CD8-positive, alpha-beta memory T cell (primary cell): Measurements from ENCODE around the gene AIG1. TPM values are rescaled to one million over a fixed set of nuclear protein-coding genes. Genes with fewer than 3 reads are reported as not detected.
"Not testable (repeated sequence)": the region's sequence is repeated elsewhere in the genome, so short reads cannot be mapped to it uniquely, and the experiment has no call there.

ENCODE experiments used
- CTCF ChIA-PET: fragments of 350-600 bp; sonication (Branson Sonifier 250); formaldehyde crosslinking; loops from one replicate; lab custom pipeline; 2021; ENCODE audit warnings: antibody characterized with exemption; lab: Charles Lee
- POLR2A ChIA-PET: fragments of 350-600 bp; sonication (Branson Sonifier 250); formaldehyde crosslinking; loops from one replicate; lab custom pipeline; 2021; ENCODE audit warnings: antibody characterized with exemption; lab: Charles Lee
- DNase-seq, 5 donors: peaks; one replicate each; pipeline versions ENCODE4 v3.0.0 to v3.0.0-alpha.2; 2020 to 2022; ENCODE audit warnings: mixed read lengths in 1 of 5
- H3K27ac ChIP-seq: one replicate; pipeline ENCODE4 v1.7.0; 2013; ENCODE audit warnings: low read depth, mild to moderate bottlenecking, low read length, moderate library complexity
- H3K27me3 ChIP-seq: 2 replicates; pipeline ENCODE4 v1.7.0; 2013; ENCODE audit warnings: low read length, mild to moderate bottlenecking; ENCODE audit not compliant: insufficient read depth, poor library complexity, severe bottlenecking
- H3K36me3 ChIP-seq: 2 replicates; pipeline ENCODE4 v1.7.0; 2013; ENCODE audit warnings: mild to moderate bottlenecking, low read length, moderate library complexity; ENCODE audit not compliant: insufficient read depth
- H3K4me1 ChIP-seq: 2 replicates; pipeline ENCODE4 v1.7.0; 2013; ENCODE audit warnings: mild to moderate bottlenecking, low read length, moderate library complexity; ENCODE audit not compliant: insufficient read depth
- H3K4me3 ChIP-seq: 2 replicates; pipeline ENCODE4 v1.7.0; 2013; ENCODE audit warnings: mild to moderate bottlenecking, low read length
- H3K9me3 ChIP-seq: 2 replicates; pipeline ENCODE4 v1.7.0; 2013; ENCODE audit warnings: mild to moderate bottlenecking, low read length
- H3K27ac Mint-ChIP-seq, 8 donors: one replicate each; pipeline ENCODE4 v1.8.0; 2020 to 2021; ENCODE audit warnings: mixed read lengths in 8 of 8, mild to moderate bottlenecking in 6 of 8, inconsistent platforms in 3 of 8, moderate library complexity in 3 of 8
- H3K27me3 Mint-ChIP-seq, 2 donors: one replicate each; pipeline ENCODE4 v1.8.0; 2020 to 2021; ENCODE audit warnings: mixed read lengths in 2 of 2, mild to moderate bottlenecking in 1 of 2, moderate library complexity in 1 of 2
- H3K36me3 Mint-ChIP-seq, 3 donors: one replicate each; pipeline ENCODE4 v1.8.0; 2020 to 2021; ENCODE audit warnings: mixed read lengths in 3 of 3, inconsistent platforms in 1 of 3, mild to moderate bottlenecking in 1 of 3
- H3K4me1 Mint-ChIP-seq, 3 donors: one replicate each; pipeline ENCODE4 v1.8.0; 2020 to 2021; ENCODE audit warnings: mixed read lengths in 3 of 3, inconsistent platforms in 1 of 3, mild to moderate bottlenecking in 1 of 3
- H3K4me3 Mint-ChIP-seq, 7 donors: one replicate each; pipeline ENCODE4 v1.8.0; 2020 to 2021; ENCODE audit warnings: mixed read lengths in 7 of 7, mild to moderate bottlenecking in 6 of 7, moderate library complexity in 4 of 7, inconsistent platforms in 2 of 7
- H3K9me3 Mint-ChIP-seq, 5 donors: one replicate each; pipeline ENCODE4 v1.8.0; 2020 to 2022; ENCODE audit warnings: mixed read lengths in 5 of 5, mild to moderate bottlenecking in 3 of 5, moderate library complexity in 2 of 5, inconsistent platforms in 1 of 5
- polyA plus RNA-seq: library from polyadenylated mRNA; unstranded; fragments of 300-500 nt; fragmentation: Illumina TruSeq; gene quantifications from one replicate; pipeline ENCODE4 v1.2.3, GENCODE V29; 2021
- total RNA-seq, 2 experiments: library from RNA; stranded (reverse); gene quantifications; one replicate each; pipeline ENCODE4 v1.2.3, GENCODE V29; 2021

Gene AIG1
- total and polyA plus RNA-seq, 3 experiments from 2014 or later = 6.9 to 17.3 (median 8.2) TPM

GRCh38 chr6:143298071-143298470 is 237.4 kb downstream of the AIG1 start:
- POLR2A ChIA-PET = no interaction called here
- Histone ChIP-seq H3K27me3 (no peaks in the 10 kb centered on the region), H3K36me3 (no peaks in the 10 kb centered on the region), H3K9me3 (no peaks in the 10 kb centered on the region), H3K4me3 (no peak overlapping the region), H3K27ac (no peak overlapping the region), H3K4me1 (no peaks in the 10 kb centered on the region)
- peaks cover 0 to 5% (median 0%) of the 10 kb centered on the region in 5 donors for H3K9me3 Mint-ChIP-seq
- peaks cover 0 to 2% of the 10 kb centered on the region in 2 donors for H3K27me3 Mint-ChIP-seq
- H3K4me1 Mint-ChIP-seq = peaks cover 0 to 5% (median 0%) of the 10 kb centered on the region in 3 donors
- H3K27ac Mint-ChIP-seq = no peak overlapping the region
- CTCF ChIA-PET = no interaction called here
- no peak overlapping the region for H3K4me3 Mint-ChIP-seq
- no peak for DNase-seq
- H3K36me3 Mint-ChIP-seq = peaks cover 1 to 6% (median 6%) of the 10 kb centered on the region in 3 donors

DNA sequence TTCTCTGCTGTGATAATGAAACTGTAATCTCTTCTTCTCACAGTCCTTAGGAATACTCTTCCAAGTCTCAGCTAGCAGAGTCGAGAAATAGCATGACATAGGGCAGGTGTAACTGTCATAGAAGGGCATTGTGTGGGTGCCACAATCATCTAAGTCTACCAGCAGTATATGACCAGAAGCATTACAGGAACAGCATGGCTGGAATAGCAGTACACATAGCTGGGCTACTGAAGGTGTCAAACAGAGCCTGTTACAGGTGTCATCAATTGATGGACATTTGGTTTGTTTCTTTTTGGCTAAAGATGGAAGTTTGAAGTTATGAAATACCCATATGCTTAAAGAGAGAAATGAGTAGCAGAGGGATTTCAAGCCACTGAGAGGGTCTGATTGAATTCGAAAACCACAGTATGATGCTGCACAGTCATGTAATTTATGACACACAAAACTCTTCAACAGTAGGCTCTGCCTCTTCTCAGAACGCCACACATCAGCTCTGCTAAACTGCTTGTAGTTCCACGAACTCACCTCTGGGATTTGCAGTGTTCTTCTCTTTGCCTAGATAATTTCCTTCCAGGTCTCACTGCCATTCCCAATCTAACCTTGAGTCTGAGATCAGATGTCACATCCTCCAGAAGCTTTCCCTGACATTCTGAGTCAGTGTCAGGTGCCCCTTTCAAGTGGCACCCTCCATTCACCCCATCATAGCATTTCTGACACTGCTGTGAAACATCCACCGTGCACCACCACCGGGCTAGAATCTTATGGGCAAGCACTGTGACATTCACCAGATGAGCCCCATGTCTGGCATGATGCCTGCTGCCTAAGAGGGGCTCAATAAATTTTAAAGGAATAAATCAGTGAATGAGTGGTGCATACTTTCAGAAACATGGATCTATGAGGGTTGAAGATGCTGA is 238.8 kb downstream of the AIG1 start:
- H3K4me1 ChIP-seq = no peaks in the 10 kb centered on the region
- POLR2A ChIA-PET = no interaction called here
- H3K4me3 Mint-ChIP-seq = no peak overlapping the region
- peaks cover 0 to 5% (median 0%) of the 10 kb centered on the region in 3 donors for H3K4me1 Mint-ChIP-seq
- H3K27ac Mint-ChIP-seq = no peak overlapping the region
- CTCF ChIA-PET = no interaction called here
- no peaks in the 10 kb centered on the region for H3K9me3 ChIP-seq
- H3K36me3 Mint-ChIP-seq = peaks cover 1 to 6% (median 6%) of the 10 kb centered on the region in 3 donors
- H3K36me3 ChIP-seq = no peaks in the 10 kb centered on the region
- H3K4me3 ChIP-seq = no peak overlapping the region
- H3K27me3 ChIP-seq = no peaks in the 10 kb centered on the region
- peaks cover 0 to 5% (median 1%) of the 10 kb centered on the region in 5 donors for H3K9me3 Mint-ChIP-seq
- H3K27ac ChIP-seq = no peak overlapping the region
- peaks cover 0 to 2% of the 10 kb centered on the region in 2 donors for H3K27me3 Mint-ChIP-seq
- DNase-seq = no peak

GRCh38 chr6:143301188-143301587 is 240.5 kb downstream of the AIG1 start:
- Histone ChIP-seq H3K4me3 (no peak overlapping the region), H3K4me1 (no peaks in the 10 kb centered on the region), H3K9me3 (no peaks in the 10 kb centered on the region), H3K36me3 (no peaks in the 10 kb centered on the region), H3K27me3 (no peaks in the 10 kb centered on the region), H3K27ac (no peak overlapping the region)
- Mint-ChIP-seq H3K4me1 (peaks cover 0 to 5% (median 0%) of the 10 kb centered on the region in 3 donors), H3K27me3 (peaks cover 0 to 3% of the 10 kb centered on the region in 2 donors), H3K9me3 (peaks cover 0 to 8% (median 3%) of the 10 kb centered on the region in 5 donors), H3K27ac (no peak overlapping the region), H3K36me3 (peaks cover 1 to 12% (median 6%) of the 10 kb centered on the region in 3 donors), H3K4me3 (no peak overlapping the region)
- CTCF ChIA-PET = no interaction called here
- no peak for DNase-seq
- POLR2A ChIA-PET = no interaction called here

GRCh38 chr6:143307760-143308159 is 247.1 kb downstream of the AIG1 start:
- H3K4me1 Mint-ChIP-seq, CTCF ChIA-PET, H3K9me3 ChIP-seq, H3K4me3 Mint-ChIP-seq, H3K4me1 ChIP-seq, H3K27me3 ChIP-seq, H3K36me3 ChIP-seq, H3K4me3 ChIP-seq, H3K27me3 Mint-ChIP-seq, POLR2A ChIA-PET, H3K27ac Mint-ChIP-seq, H3K27ac ChIP-seq, DNase-seq: not testable (repeated sequence)
- Mint-ChIP-seq H3K36me3 (peaks cover 0 to 24% (median 0%) of the 10 kb centered on the region in 3 donors), H3K9me3 (peaks cover 0 to 14% (median 7%) of the 10 kb centered on the region in 5 donors)

DNA sequence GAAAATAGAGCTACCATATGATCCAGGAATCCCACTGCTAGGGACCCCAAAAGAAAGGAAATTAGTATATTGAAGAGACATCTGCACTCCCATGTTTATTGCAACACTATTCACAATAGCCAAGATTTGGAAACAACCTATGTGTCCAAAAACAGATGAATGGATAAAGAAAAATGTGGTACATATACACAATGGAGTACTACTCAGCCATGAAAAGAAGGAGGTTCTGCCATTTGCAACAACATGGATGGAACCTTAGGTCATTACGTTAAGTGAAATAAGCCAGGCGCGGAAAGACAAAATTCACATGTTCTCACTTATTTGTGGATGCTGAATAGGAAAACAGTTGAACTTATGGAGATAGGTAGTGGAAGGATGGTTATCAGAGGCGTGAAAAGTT is 252.5 kb downstream of the AIG1 start:
- no peaks in the 10 kb centered on the region for H3K9me3 ChIP-seq
- no peak overlapping the region for H3K4me3 ChIP-seq
- no peaks in the 10 kb centered on the region for H3K4me1 Mint-ChIP-seq
- no peaks in the 10 kb centered on the region for H3K36me3 ChIP-seq
- no peak overlapping the region for H3K4me3 Mint-ChIP-seq
- no peak overlapping the region for H3K27ac ChIP-seq
- no peak overlapping the region for H3K27ac Mint-ChIP-seq
- DNase-seq = no peak
- POLR2A ChIA-PET = no interaction called here
- H3K9me3 Mint-ChIP-seq = peaks cover 3 to 17% (median 13%) of the 10 kb centered on the region in 5 donors
- no peaks in the 10 kb centered on the region for H3K27me3 ChIP-seq
- no peaks in the 10 kb centered on the region for H3K4me1 ChIP-seq
- peaks cover 0 to 32% (median 0%) of the 10 kb centered on the region in 3 donors for H3K36me3 Mint-ChIP-seq
- H3K27me3 Mint-ChIP-seq = peaks cover 9 to 15% of the 10 kb centered on the region in 2 donors
- CTCF ChIA-PET = no interaction called here

- no peaks in the 10 kb centered on the region for H3K36me3 ChIP-seq
- H3K27me3 Mint-ChIP-seq = peaks cover 0 to 3% of the 10 kb centered on the region in 2 donors
- no peaks in the 10 kb centered on the region for H3K4me1 Mint-ChIP-seq
- H3K36me3 Mint-ChIP-seq = peaks cover 0 to 16% (median 3%) of the 10 kb centered on the region in 3 donors
- H3K27ac Mint-ChIP-seq = peak overlapping the region in 1 of 8 donors; percentile 68
- no peak for DNase-seq
- no peak overlapping the region for H3K4me3 Mint-ChIP-seq
- POLR2A ChIA-PET = no interaction called here
- CTCF ChIA-PET = no interaction called here
- H3K9me3 ChIP-seq = no peaks in the 10 kb centered on the region
- no peaks in the 10 kb centered on the region for H3K27me3 ChIP-seq
- no peak overlapping the region for H3K27ac ChIP-seq
- no peaks in the 10 kb centered on the region for H3K4me1 ChIP-seq
- no peak overlapping the region for H3K4me3 ChIP-seq
- peaks cover 2 to 14% (median 7%) of the 10 kb centered on the region in 5 donors for H3K9me3 Mint-ChIP-seq
Measured at GRCh38 chr6:143321491-143322086, 260.9 kb downstream of the AIG1 start.

DNA sequence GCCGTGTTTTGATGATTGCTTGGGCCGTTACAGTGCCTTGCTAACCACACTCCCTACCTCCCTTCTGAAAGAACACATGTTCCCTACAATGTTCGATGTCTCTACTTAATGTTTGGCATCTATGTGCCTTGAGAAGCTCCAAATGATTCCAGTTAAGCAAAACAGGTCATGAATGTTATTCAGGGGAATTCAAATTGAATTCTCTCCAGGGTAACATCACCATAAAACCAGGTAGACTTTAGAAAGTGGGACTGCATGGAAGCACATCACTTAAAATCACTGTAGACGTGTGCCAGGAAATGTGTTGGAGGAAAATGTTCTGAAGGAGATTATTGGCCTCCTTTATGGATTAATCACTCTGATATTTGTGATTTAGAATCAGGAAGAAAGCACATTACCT is 261.7 kb downstream of the AIG1 start:
- H3K36me3 ChIP-seq = no peaks in the 10 kb centered on the region
- no peaks in the 10 kb centered on the region for H3K4me1 Mint-ChIP-seq
- POLR2A ChIA-PET = no interaction called here
- no peak overlapping the region for H3K27ac Mint-ChIP-seq
- peaks cover 0 to 11% (median 3%) of the 10 kb centered on the region in 5 donors for H3K9me3 Mint-ChIP-seq
- H3K4me1 ChIP-seq = no peaks in the 10 kb centered on the region
- peaks cover 0 to 2% of the 10 kb centered on the region in 2 donors for H3K27me3 Mint-ChIP-seq
- H3K27ac ChIP-seq = no peak overlapping the region
- no peak for DNase-seq
- no peak overlapping the region for H3K4me3 ChIP-seq
- peaks cover 0 to 11% (median 3%) of the 10 kb centered on the region in 3 donors for H3K36me3 Mint-ChIP-seq
- CTCF ChIA-PET = no interaction called here
- H3K4me3 Mint-ChIP-seq = no peak overlapping the region
- no peaks in the 10 kb centered on the region for H3K9me3 ChIP-seq
- H3K27me3 ChIP-seq = no peaks in the 10 kb centered on the region
